ENCODE measurements around the gene ONECUT3. TPM values are rescaled to one million over a fixed set of nuclear protein-coding genes. Genes with fewer than 3 reads are reported as not detected.

ONECUT3 gene
- total and polyA plus RNA-seq, 2 donors (not counting 3 experiments of a cell fraction or from before 2014, with no cell fraction given), result not detected

DNA sequence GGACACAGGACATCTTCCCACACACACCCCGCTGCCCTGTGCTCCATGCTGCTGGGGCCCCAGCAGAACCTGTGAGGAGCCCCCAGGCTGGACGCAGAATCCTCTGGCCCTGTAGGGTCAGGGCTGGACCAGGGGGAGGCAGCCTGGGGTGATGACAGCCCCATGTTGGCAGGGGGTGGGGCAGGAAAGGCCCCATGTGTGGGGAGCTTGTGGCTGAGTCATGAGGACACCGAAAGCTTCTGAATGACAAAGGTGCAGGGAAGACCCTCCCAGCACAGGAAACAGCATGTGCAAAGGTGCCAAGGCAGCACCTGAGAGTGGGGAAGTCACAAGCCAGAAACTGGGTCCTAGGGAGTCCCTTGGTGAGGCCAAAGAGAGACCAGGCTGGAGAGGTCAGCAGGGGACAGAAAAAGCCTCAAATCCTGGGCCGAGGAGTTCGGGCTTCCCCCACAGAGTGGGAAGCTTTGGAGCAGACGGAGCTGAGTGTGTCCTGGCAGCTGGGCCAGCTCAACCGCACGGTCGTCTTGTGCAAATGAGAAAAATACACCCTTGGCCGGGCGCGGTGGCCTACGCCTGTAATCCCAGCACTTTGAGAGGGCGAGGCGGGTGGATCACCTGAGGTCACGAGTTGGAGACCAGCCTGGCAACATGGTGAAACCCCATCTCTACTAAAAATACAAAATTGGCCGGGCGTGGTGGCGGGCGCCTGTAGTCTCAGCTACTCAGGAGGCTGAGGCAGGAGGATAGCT, 41.3 kb downstream of the ONECUT3 start:
- no peak overlapping the region for H3K9ac ChIP-seq (replicated peaks; ENCODE audit: extremely low read depth, insufficient read depth, low read length)
- ChIA-PET POLR2A (interaction anchor here (0.6 kb wide), 1 partner anchor 78 kb away, joined by 4 read pairs; no protein-coding TSS in a partner anchor), CTCF (interaction anchor here (1.3 to 6.6 kb wide), 7 partner anchors 11 to 248 kb away, joined by 4 to 75 read pairs (median 8); no protein-coding TSS in a partner anchor)
- DNase-seq (ENCODE audit: low read depth, low spot score), result no peak
- no peaks in the 10 kb centered on the region for H3K36me3 ChIP-seq (ENCODE audit: control insufficient read depth in 2 of 2, extremely low read depth in 1 of 2, insufficient read depth in 2 of 2, low read length in 2 of 2)
- H3K4me2 ChIP-seq (ENCODE audit: insufficient read depth, low read length), result no peak overlapping the region
- no peaks in the 10 kb centered on the region for H3K4me1 ChIP-seq (ENCODE audit: control insufficient read depth, extremely low read depth, insufficient read depth, low read length)
- no peaks in the 10 kb centered on the region for H3K79me2 ChIP-seq (ENCODE audit: control insufficient read depth, insufficient read depth, low read length)
- dilution Hi-C loops (cut with MboI; ENCODE audit: extremely low pct_ligation_motif_present, low sequenced_read_pairs), result no loop called here
- FAIRE-seq, result no peak
- H3K9me3 ChIP-seq (replicated peaks; ENCODE audit: control insufficient read depth, insufficient read depth, low read length), result no peaks in the 10 kb centered on the region
- H3K9me1 ChIP-seq (replicated peaks; ENCODE audit: control insufficient read depth, extremely low read depth, insufficient read depth, low read length), result no peaks in the 10 kb centered on the region
- H3K27ac ChIP-seq (ENCODE audit: insufficient read depth, low read depth, low read length), result no peak overlapping the region
- no peak overlapping the region for H2AFZ ChIP-seq (ENCODE audit: low read depth, low read length)
- no peak for TF ChIP-seq POLR2A (IDR thresholded peaks at IDR 0.05; ENCODE audit: low read depth, low read length)
- TF ChIP-seq GATA2 (IDR thresholded peaks at IDR 0.05; ENCODE audit: insufficient read depth, insufficient read length, low read depth, low read length), result no peak
- TF ChIP-seq, protein P1, sequence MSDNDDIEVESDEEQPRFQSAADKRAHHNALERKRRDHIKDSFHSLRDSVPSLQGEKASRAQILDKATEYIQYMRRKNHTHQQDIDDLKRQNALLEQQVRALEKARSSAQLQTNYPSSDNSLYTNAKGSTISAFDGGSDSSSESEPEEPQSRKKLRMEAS (IDR thresholded peaks at IDR 0.05; ENCODE audit: insufficient read depth, insufficient read length), result no peak
- no peak for TF ChIP-seq EZH2 (IDR thresholded peaks at IDR 0.05; ENCODE audit: borderline replicate concordance, low read depth, low read length, severe bottlenecking)
- TF ChIP-seq MYC (IDR thresholded peaks at IDR 0.05; ENCODE audit: low read depth, low read length), result no peak
- no peak for TF ChIP-seq JUN (IDR thresholded peaks at IDR 0.05; ENCODE audit: borderline replicate concordance, insufficient read depth, insufficient read length, low read depth)
- no peak for TF ChIP-seq FOS (IDR thresholded peaks at IDR 0.05; ENCODE audit: borderline replicate concordance, insufficient read depth, low read length)
- TF ChIP-seq, protein P2, sequence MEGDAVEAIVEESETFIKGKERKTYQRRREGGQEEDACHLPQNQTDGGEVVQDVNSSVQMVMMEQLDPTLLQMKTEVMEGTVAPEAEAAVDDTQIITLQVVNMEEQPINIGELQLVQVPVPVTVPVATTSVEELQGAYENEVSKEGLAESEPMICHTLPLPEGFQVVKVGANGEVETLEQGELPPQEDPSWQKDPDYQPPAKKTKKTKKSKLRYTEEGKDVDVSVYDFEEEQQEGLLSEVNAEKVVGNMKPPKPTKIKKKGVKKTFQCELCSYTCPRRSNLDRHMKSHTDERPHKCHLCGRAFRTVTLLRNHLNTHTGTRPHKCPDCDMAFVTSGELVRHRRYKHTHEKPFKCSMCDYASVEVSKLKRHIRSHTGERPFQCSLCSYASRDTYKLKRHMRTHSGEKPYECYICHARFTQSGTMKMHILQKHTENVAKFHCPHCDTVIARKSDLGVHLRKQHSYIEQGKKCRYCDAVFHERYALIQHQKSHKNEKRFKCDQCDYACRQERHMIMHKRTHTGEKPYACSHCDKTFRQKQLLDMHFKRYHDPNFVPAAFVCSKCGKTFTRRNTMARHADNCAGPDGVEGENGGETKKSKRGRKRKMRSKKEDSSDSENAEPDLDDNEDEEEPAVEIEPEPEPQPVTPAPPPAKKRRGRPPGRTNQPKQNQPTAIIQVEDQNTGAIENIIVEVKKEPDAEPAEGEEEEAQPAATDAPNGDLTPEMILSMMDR (IDR thresholded peaks at IDR 0.05; ENCODE audit: extremely low read depth in 1 of 2, insufficient read depth in 1 of 2, low read depth in 1 of 2, low read length in 2 of 2), result no peak
- no peak for TF ChIP-seq POLR2AphosphoS5 (IDR thresholded peaks at IDR 0.05; ENCODE audit: insufficient read depth, low read depth, low read length)
- intact Hi-C loops (cut with micrococcal nuclease), result loop anchor here (1.0 to 5.0 kb wide), 2 partner anchors 19 to 122 kb away; no protein-coding TSS in a partner anchor
- H3K4me3 ChIP-seq (replicated peaks in 1 of 3; ENCODE audit: insufficient read depth in 1 of 3, low read depth in 1 of 3, low read length in 3 of 3), result no peak overlapping the region
- no TSS peak for BruUV-seq (replicated peaks)
- no peaks in the 10 kb centered on the region for H3K27me3 ChIP-seq (ENCODE audit: control insufficient read depth in 2 of 2, insufficient read depth in 2 of 2, low read length in 2 of 2)
- no peaks in the 10 kb centered on the region for H4K20me1 ChIP-seq (replicated peaks; ENCODE audit: control insufficient read depth, extremely low read depth, insufficient read depth, low read length)
